Thoracic aorta (tissue), 2 donors: Measurements from ENCODE around the gene ZC3H14. TPM values are rescaled to one million over a fixed set of nuclear protein-coding genes. Genes with fewer than 3 reads are reported as not detected.

Experiments
- ATAC-seq: fragments of 150-250 bp; one replicate; pipeline ENCODE4 v1.8.0; 2017; ENCODE audit warnings: low read depth; ENCODE audit not compliant: insufficient number of reproducible peaks, low FRiP score
- DNase-seq: peaks from one replicate; pipeline ENCODE4 v3.0.0-alpha.2; 2020; ENCODE audit warnings: low spot score
- H3K27ac ChIP-seq, 2 donors: fragments of 200-600 bp; sonication (generic); 1 replicate in 1 of 2; 2 replicates in 1 of 2; pipeline ENCODE4 v1.5.1; 2016; ENCODE audit warnings: mild to moderate bottlenecking in 2 of 2, moderate library complexity in 2 of 2
- H3K27me3 ChIP-seq: fragments of 200-600 bp; sonication (generic); replicated peaks from 2 replicates; pipeline ENCODE4 v1.6.0; 2016; ENCODE audit warnings: mild to moderate bottlenecking; ENCODE audit not compliant: insufficient read depth
- H3K36me3 ChIP-seq: fragments of 200-600 bp; sonication (generic); one replicate; pipeline ENCODE4 v1.5.1; 2016
- H3K4me1 ChIP-seq, 2 donors: fragments of 200-600 bp; sonication (generic); 1 replicate in 1 of 2; 2 replicates in 1 of 2; pipeline versions ENCODE4 v1.5.1 to v1.6.0; 2016; ENCODE audit warnings: low read depth in 2 of 2, mild to moderate bottlenecking in 1 of 2; ENCODE audit not compliant: control insufficient read depth in 1 of 2
- H3K4me3 ChIP-seq: fragments of 200-600 bp; sonication (generic); 2 replicates; pipeline ENCODE4 v1.5.1; 2016; ENCODE audit warnings: mild to moderate bottlenecking
- H3K9me3 ChIP-seq: fragments of 200-600 bp; sonication (generic); 2 replicates; pipeline ENCODE4 v1.5.1; 2016
- total RNA-seq, 2 donors: library from RNA; depleted of rRNA; stranded (reverse); fragments of >200 nt; gene quantifications; one replicate each; pipeline versions ENCODE4 v1.1.0 to v1.2.3, GENCODE V29; 2016
- TF ChIP-seq, protein P1 (sequence below): fragments of 200-600 bp; sonication (generic); IDR thresholded peaks from one replicate; pipeline ENCODE4 v1.5.1; 2019; ENCODE audit warnings: antibody characterized with exemption

Gene ZC3H14
- total RNA-seq, 2 donors from 2014 or later, result 47.7 to 82.9 TPM

DNA sequence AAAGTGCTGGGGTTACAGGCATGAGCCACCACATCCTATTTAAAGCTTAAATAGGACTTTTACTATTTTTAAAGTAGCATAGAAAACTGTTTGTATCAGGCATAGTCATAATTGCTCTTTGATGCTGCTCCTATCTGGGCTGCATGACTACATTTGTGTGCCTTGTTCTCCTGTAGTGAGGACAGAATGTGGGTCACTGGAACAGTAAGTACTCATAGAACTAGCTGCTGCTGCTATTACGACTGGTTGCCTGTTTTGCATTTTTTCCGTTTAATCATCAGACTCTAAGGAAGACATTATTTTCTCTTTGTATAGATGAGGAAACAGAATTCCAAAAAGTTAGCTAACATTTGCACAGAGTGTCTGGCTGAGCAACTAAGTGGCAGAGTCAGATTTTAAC lies 42.8 kb downstream of the ZC3H14 start:
- H3K4me1 ChIP-seq, result no peaks in the 10 kb centered on the region
- no peaks in the 10 kb centered on the region for H3K27me3 ChIP-seq
- H3K4me3 ChIP-seq, result no peak overlapping the region
- H3K9me3 ChIP-seq, result no peaks in the 10 kb centered on the region
- ATAC-seq (no peak), DNase-seq (no peak)
- peaks cover 59% of the 10 kb centered on the region for H3K36me3 ChIP-seq
- TF ChIP-seq, protein P1, sequence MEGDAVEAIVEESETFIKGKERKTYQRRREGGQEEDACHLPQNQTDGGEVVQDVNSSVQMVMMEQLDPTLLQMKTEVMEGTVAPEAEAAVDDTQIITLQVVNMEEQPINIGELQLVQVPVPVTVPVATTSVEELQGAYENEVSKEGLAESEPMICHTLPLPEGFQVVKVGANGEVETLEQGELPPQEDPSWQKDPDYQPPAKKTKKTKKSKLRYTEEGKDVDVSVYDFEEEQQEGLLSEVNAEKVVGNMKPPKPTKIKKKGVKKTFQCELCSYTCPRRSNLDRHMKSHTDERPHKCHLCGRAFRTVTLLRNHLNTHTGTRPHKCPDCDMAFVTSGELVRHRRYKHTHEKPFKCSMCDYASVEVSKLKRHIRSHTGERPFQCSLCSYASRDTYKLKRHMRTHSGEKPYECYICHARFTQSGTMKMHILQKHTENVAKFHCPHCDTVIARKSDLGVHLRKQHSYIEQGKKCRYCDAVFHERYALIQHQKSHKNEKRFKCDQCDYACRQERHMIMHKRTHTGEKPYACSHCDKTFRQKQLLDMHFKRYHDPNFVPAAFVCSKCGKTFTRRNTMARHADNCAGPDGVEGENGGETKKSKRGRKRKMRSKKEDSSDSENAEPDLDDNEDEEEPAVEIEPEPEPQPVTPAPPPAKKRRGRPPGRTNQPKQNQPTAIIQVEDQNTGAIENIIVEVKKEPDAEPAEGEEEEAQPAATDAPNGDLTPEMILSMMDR, result no peak
- H3K27ac ChIP-seq, result no peak overlapping the region

DNA sequence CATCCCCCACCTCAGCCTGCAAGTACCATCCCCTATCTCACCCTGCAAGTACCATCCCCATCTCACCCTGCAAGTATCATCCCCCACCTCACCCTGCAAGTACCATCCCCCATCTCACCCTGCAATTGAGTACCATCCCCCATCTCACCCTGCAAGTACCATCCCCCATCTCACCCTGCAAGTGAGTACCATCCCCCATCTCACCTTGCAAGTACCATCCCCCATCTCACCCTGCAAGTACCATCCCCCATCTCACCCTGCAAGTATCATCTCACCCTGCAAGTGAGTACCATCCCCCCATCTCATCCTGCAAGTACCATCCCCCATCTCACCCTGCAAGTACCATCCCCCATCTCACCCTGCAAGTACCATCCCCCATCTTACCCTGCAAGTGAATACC lies 45.0 kb downstream of the ZC3H14 start:
- TF ChIP-seq, protein P1, result no peak
- Histone ChIP-seq H3K9me3 (no peaks in the 10 kb centered on the region), H3K4me1 (peaks cover 0 to 1% of the 10 kb centered on the region in 2 donors), H3K4me3 (no peak overlapping the region), H3K27me3 (no peaks in the 10 kb centered on the region), H3K36me3 (peaks cover 69% of the 10 kb centered on the region), H3K27ac (no peak overlapping the region)
- ATAC-seq (no peak), DNase-seq (no peak)

DNA sequence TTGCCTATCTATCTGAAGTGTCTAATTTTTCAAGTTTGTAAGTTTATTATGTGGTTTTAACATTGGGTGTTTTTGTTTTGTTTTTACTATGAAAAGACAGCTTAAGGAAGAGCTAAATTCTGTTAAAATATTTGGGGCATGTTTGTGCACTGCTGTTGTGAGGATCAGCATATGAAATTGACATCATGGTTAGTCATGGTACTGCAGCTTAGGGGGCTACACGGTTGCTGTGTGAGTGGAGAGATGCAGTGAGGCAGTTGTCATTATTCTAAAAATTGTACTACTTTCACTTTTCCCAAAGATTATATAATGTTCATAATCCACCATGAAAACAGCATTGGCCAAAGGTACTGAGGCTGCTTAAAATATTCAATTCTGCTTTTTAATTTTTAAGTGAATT lies 49.0 kb downstream of the ZC3H14 start:
- ATAC-seq, result no peak
- no peaks in the 10 kb centered on the region for H3K9me3 ChIP-seq
- peaks cover 49% of the 10 kb centered on the region for H3K36me3 ChIP-seq
- no peak overlapping the region for H3K27ac ChIP-seq
- no peak overlapping the region for H3K4me3 ChIP-seq
- H3K4me1 ChIP-seq, result peaks cover 6 to 21% of the 10 kb centered on the region in 2 donors
- H3K27me3 ChIP-seq, result no peaks in the 10 kb centered on the region
- TF ChIP-seq, protein P1, result no peak
- DNase-seq, result no peak

DNA sequence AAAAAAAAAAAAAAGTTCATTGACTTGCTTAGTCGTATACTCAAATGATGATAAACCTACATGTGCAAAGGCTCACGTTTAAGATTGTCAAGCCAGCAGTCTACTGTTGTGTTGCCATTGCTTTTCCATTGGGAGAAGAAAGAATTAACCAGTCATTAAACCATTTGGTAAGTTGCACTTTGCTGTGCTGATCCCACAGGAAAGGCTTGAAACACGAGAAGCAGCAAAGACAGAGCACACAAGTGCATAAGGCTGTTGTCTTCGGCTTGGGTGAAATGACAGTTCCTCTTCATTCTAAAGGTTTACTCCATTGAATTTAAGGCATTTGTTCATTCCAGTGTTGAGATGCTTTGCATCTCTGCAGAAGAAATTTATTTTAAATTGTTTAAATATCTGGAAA lies 50.1 kb downstream of the ZC3H14 start:
- H3K4me3 ChIP-seq, result no peak overlapping the region
- no peak for ATAC-seq
- no peak overlapping the region for H3K27ac ChIP-seq

DNA sequence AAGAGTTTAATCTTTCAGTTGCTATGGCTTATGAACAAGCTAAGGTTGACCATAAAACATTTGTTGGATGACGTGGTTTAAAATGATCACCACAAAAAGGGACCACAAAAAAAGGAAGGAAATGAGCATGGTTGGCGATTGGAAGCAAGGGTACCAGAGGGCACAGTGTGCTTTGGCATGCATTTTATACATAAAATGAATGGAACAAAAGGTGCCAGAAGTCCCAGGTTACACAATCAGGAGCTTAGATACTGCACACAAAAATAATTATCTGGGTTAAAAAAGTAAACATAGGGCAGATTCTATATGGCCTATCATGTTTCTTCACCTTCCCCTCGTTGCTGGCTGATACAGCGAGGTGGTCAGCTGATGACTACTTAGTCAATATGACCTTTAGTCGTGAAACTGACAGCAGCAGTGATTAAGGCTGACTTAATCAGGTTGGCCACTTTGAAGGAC lies 50.7 kb downstream of the ZC3H14 start:
- DNase-seq (no peak), ATAC-seq (no peak)
- H3K36me3 ChIP-seq, result peaks cover 39% of the 10 kb centered on the region
- H3K4me3 ChIP-seq, result no peak overlapping the region
- peaks cover 6 to 21% of the 10 kb centered on the region in 2 donors for H3K4me1 ChIP-seq
- H3K9me3 ChIP-seq, result no peaks in the 10 kb centered on the region
- TF ChIP-seq, protein P1, result no peak
- no peaks in the 10 kb centered on the region for H3K27me3 ChIP-seq
- peak overlapping the region in 1 of 2 donors; percentile 15 for H3K27ac ChIP-seq

More for the DNA sequence above, 50.1 kb downstream of the ZC3H14 start:
- H3K9me3 ChIP-seq, result no peaks in the 10 kb centered on the region
- H3K27me3 ChIP-seq, result no peaks in the 10 kb centered on the region
- H3K4me1 ChIP-seq, result peaks cover 6 to 21% of the 10 kb centered on the region in 2 donors
- peaks cover 41% of the 10 kb centered on the region for H3K36me3 ChIP-seq
- DNase-seq, result no peak
- TF ChIP-seq, protein P1, result no peak
